HG03159 (cell line): ENCODE results near the gene MAMLD1.

Source experiments
- ATAC-seq: cut with Tn5 transposase; IDR thresholded peaks from one replicate; pipeline ENCODE4 v1.9.1; 2021; ENCODE audit warnings: mild to moderate bottlenecking, moderate library complexity; ENCODE audit not compliant: unreplicated experiment

Gene MAMLD1

DNA sequence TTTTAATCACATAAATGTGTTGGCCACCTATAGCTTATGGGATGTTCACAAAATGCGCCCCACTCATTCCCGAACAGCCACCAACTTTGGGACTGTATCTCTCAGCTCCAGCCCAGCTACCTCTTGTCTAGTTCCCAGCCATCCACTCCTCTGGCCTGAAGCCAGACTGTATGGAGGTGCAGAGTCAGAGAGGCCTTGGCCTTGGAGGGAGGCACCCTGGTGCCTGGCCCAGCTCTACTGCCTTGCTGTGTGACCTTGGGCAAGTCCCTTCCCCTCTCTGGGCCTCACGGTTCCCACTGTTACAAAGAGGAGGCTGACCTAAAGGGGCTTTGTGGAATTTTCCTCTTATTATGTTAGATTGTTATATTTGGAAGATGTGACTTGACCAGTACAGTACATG, 13.9 kb downstream of the MAMLD1 start:
- ATAC-seq = no peak

GRCh38 chrX:150405006-150405405, 41.9 kb downstream of the MAMLD1 start:
- ATAC-seq = no peak

GRCh38 chrX:150405576-150405975, 42.5 kb downstream of the MAMLD1 start:
- no peak for ATAC-seq

- no peak for ATAC-seq
These were observed 43.5 kb downstream of the MAMLD1 start for GRCh38 chrX:150406596-150406995.

DNA sequence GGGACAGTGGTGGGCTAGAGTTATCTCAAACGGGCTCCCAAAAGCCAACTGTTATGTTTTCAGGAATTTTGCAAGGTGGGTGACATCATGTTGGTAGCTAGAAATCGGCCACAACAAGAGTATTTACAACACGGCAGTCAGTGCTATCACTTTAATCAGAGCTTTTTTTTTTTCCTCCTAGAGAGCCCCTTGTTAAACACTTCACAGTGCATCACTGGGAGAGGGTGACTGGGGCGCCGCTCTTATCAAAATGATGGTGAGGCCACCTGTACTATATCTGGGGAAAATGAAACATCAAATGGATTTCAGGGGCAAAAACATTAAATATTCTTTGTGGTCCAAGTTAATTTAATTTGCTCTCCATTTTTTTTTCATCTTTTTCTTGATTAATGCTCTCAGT, 44.9 kb downstream of the MAMLD1 start:
- ATAC-seq = no peak

DNA sequence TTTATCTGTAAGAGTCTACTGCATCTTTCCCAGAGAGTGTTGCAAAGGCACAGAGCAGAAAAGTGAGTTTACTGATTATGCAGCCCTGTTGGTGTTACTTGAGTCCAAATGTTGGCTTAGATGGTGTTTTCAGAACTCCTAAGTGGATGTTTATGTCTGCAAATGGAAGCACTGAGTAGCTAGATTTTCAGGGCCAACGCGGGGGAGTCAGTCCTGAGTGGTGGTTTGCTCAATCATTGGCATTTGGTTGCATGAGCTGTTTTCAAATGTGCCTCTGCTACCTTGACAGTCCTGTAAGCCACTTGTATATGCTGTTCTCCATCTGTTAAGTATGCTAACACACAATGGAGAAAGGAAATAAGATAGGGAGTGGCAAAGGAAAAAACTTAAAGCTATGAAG, 45.4 kb downstream of the MAMLD1 start:
- ATAC-seq = no peak

DNA sequence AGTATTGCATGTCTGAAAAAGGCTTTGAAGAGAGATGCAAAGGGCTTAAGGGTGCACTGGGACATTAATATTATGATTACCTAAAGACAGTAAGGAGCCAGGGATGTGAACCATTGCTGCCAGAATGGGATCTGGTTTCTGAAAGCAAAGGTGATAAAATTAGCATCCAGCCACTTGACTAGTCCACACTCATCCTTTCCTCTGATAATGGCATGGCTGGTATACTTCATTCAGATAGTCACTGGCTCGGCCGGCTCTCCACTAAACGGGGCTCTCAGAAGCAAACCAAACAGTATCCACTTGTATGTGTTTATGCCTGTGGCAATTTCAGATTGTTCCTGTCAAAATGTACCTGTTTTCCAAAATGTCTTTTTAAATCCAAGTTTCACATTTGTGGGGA, 46.4 kb downstream of the MAMLD1 start:
- ATAC-seq = no peak

GRCh38 chrX:150409964-150410363, 46.8 kb downstream of the MAMLD1 start:
- ATAC-seq = no peak

- no peak for ATAC-seq
These were observed 47.4 kb downstream of the MAMLD1 start for GRCh38 chrX:150410513-150410912.

GRCh38 chrX:150411656-150412055, 48.5 kb downstream of the MAMLD1 start:
- no peak for ATAC-seq

DNA sequence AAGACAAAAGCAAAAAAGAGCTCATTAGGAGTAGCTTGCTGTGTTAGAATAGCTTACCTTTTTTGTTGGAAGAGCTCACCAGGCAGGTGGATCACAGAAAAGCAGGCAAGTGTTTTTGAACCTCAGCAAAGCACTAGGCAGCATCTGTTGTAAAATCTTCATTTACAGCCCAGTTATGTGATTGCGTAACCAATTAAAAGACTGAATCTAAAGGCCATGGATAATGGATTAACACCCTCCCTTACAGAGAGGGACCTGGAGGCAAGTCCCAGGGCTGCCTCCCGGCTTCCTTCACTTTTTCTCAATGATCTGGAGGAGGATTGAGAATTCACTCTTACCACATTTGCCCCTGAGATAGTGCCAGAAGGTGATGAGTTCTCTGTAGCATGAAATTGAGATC, 51.1 kb downstream of the MAMLD1 start:
- no peak for ATAC-seq

DNA sequence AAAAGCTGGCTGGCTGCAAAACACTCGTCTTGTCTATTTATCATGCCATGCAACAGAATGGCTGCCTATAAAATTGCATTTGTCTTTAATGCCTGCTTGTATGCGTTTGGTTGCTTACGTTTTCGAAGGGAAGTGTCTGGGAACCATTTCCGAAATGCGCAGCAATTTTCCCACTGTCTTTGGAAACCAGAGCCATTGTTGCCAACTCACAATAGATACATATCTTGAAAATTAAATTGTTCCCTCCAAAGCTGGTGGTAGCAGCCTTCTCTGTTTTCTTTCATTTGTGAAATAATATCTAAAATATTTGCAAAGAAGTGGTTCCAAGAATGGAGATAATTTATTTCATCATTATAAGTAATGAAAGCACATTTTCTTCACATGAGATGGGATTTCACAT, 53.4 kb downstream of the MAMLD1 start:
- no peak for ATAC-seq

GRCh38 chrX:150421816-150422215, 58.7 kb downstream of the MAMLD1 start:
- no peak for ATAC-seq

DNA sequence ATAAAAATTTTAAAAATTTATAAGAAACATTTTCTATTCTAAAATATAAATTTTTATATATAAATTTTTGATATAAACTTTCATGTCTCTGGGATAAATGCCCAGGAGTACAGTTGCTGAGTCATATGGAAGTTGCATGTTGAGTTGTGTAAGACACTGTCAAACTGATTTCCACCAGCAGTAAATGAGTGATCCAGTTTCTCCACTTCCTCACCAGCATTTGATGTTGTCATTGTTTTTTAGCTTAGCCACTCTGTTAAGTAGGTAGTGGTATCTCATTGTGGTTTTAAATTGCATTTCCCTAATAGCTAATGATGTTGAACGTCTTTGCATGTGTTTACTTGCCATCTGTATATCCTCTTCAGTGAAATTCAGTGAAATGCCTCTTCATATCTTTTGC, 66.5 kb downstream of the MAMLD1 start:
- no peak for ATAC-seq

DNA sequence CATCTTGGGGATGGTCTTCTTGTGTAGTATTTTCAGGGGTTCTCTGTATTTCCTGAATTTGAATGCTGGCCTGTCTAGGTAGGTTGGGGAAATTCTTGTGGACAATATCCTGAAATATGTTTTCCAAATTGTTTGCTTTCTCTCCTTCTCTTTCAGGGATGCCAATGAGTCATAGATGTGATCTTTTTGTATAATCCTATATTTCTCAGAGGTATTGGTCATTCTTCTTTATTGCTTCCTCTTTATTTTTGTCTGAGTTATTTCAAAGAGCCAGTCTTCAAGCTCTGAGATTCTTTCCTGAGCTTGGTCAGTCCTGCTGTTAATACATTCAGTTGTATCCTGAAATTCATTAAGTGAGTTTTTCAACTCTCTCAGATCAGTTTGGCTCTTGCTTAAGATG, 73.1 kb downstream of the MAMLD1 start:
- no peak for ATAC-seq

DNA sequence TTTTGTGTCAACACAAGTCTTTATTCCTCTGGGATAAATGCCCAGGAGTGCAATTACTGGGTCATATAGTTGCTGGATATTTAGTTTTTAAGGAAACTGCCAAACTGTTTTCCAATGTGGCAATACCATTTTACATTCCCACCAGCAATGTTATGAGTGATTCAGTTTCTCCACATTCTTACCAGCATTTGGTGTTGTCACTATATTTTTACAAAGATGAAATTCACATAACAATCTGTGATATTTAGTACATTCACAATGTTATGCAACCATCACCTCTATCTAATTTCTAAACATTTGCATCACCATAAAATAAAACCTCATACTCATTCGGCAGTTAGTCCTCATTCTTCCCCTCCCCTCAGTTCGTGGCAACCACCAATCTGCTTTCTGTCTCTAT, 75.0 kb downstream of the MAMLD1 start:
- no peak for ATAC-seq

GRCh38 chrX:150446151-150446550, 83.0 kb downstream of the MAMLD1 start:
- ATAC-seq = no peak

DNA sequence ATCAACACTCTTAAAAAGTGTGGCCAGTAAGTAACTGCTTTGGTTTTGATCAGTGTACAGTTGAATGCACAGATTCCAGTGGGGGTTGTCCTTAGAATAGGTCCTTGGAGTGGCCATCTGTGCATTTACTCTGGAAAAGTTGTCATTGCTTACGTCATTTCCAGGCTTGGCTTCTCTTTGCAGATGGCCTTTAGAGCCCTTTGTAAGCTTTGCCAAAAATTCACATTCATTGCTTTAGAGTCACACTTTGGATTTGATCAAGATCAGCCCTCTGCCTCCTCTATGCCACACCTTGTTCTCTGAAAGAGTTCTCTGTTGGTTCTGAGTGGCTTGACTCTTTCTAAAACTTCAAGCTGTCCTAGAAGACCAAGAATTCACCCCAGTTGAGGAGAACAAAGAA, 83.9 kb downstream of the MAMLD1 start:
- no peak for ATAC-seq

DNA sequence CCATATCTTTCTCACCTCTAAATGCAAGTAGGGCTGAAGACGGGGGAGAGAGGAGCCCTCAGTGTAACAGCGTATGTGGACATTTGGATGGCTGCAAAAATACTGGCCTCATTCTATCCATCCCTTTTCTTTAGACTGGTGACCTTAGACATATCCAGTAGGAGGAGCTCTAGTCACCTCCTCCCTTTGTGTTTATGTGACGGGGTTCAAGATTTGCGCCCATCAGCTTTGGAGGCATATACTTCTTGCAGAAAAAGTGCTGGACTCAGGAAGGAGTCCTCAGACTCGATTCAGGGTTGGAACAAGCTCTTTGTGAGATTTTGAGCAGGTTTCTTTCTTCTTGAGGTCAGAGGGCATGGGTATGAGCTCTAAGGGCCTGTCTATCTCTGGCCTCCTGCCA, 86.2 kb downstream of the MAMLD1 start:
- ATAC-seq = no peak

GRCh38 chrX:150450519-150451177, 87.5 kb downstream of the MAMLD1 start:
- ATAC-seq = no peak

DNA sequence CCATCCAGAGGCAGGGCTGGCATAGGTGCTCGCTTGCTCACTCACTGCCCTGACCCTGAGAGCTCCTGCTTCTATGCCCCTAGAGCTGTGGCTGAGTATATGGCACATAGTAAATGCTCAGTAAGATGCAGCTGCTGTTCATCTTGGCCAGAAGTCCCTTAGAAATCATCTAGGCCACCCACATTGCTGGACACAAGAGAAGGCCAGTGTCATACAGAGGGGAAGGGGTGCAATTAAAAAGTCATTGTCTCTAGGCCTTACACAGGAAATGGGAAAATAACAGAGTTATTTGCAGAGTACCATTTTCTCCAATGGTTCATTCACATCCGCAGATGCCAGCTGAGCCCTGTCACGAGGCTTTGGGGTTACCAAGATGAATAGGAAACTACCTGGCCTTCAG, 88.8 kb downstream of the MAMLD1 start:
- ATAC-seq = no peak

DNA sequence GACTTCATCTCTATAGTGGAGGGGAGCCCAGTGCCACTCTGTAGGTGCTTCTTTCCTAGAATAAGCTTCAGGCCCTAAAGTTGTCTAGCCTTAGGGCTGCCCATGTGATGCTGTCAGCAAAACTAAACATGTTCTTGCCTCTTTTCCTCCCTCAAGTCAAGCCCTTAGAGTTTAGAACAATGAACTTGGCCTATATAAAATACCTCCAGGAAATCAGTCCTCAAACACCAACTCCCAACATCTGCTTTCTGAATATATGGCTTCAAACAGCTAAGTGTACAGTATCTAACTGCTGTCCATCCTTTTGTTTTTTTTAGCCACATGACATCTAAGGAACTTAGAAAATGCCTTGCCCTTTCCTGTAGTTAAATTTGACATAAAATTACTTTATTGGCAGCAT, 91.0 kb downstream of the MAMLD1 start:
- no peak for ATAC-seq

GRCh38 chrX:150454508-150455214, 91.5 kb downstream of the MAMLD1 start:
- no peak for ATAC-seq
